GM23248 (cell line): Measurements from ENCODE around the gene WDR48. TPM values are rescaled to one million over a fixed set of nuclear protein-coding genes. Genes with fewer than 3 reads are reported as not detected.

Experiments used
- DNase-seq: peaks from one replicate; pipeline ENCODE4 v3.0.0-alpha.2; 2015
- H2AFZ ChIP-seq: fragments of 200-600 bp; sonication (generic); 2 replicates; pipeline ENCODE4 v1.6.1; 2016; ENCODE audit warnings: antibody characterized with exemption
- H3F3A ChIP-seq: fragments of 200-600 bp; sonication (generic); 2 replicates; pipeline ENCODE4 v1.6.1; 2016; ENCODE audit warnings: mild to moderate bottlenecking, antibody characterized with exemption, mixed run types; ENCODE audit not compliant: insufficient read depth
- H3K27ac ChIP-seq: fragments of 200-600 bp; sonication (generic); 2 replicates; pipeline ENCODE4 v1.5.1; 2016; ENCODE audit warnings: mild to moderate bottlenecking
- H3K27me3 ChIP-seq: fragments of 200-600 bp; sonication (generic); replicated peaks from 2 replicates; pipeline ENCODE4 v1.6.1; 2016; ENCODE audit warnings: mild to moderate bottlenecking; ENCODE audit not compliant: insufficient read depth
- H3K36me3 ChIP-seq: fragments of 200-600 bp; sonication (generic); 2 replicates; pipeline ENCODE4 v1.6.1; 2016; ENCODE audit warnings: low read depth, mild to moderate bottlenecking
- H3K4me1 ChIP-seq: fragments of 200-600 bp; sonication (generic); 2 replicates; pipeline ENCODE4 v1.6.1; 2016; ENCODE audit warnings: mild to moderate bottlenecking; ENCODE audit not compliant: insufficient read depth
- H3K4me2 ChIP-seq: fragments of 200-600 bp; sonication (generic); one replicate; pipeline ENCODE4 v1.6.1; 2016; ENCODE audit warnings: mild to moderate bottlenecking; ENCODE audit not compliant: unreplicated experiment
- H3K4me3 ChIP-seq: fragments of 200-600 bp; sonication (generic); 2 replicates; pipeline ENCODE4 v1.5.1; 2016; ENCODE audit warnings: mild to moderate bottlenecking
- H3K79me2 ChIP-seq: fragments of 200-600 bp; sonication (generic); 2 replicates; pipeline ENCODE4 v1.6.1; 2016; ENCODE audit warnings: mild to moderate bottlenecking; ENCODE audit not compliant: insufficient read depth
- H3K9ac ChIP-seq: fragments of 200-600 bp; sonication (generic); 2 replicates; pipeline ENCODE4 v1.6.1; 2016; ENCODE audit warnings: mild to moderate bottlenecking
- H3K9me2 ChIP-seq: fragments of 200-600 bp; sonication (generic); 2 replicates; pipeline ENCODE4 v1.6.1; 2016; ENCODE audit warnings: mixed run types, mild to moderate bottlenecking, moderate library complexity; ENCODE audit not compliant: insufficient read depth
- H3K9me3 ChIP-seq: fragments of 200-600 bp; sonication (generic); one replicate; pipeline ENCODE4 v1.6.1; 2017; ENCODE audit warnings: low read depth
- H4K20me1 ChIP-seq: fragments of 200-600 bp; sonication (generic); 2 replicates; pipeline ENCODE4 v1.6.0; 2016; ENCODE audit not compliant: insufficient read depth
- EZH2 ChIP-seq: fragments of 200-600 bp; sonication (generic); IDR thresholded peaks from 2 replicates; pipeline ENCODE4 v1.6.1; 2018; ENCODE audit warnings: antibody characterized with exemption, mild to moderate bottlenecking; ENCODE audit not compliant: insufficient read depth, poor library complexity, severe bottlenecking
- EZH2phosphoT487 ChIP-seq: fragments of 200-600 bp; sonication (generic); IDR thresholded peaks from 2 replicates; pipeline ENCODE4 v1.6.1; 2018; ENCODE audit warnings: antibody characterized with exemption, moderate library complexity, mild to moderate bottlenecking, low read depth; ENCODE audit not compliant: insufficient read depth
- WGBS, 2 experiments: methylation state at CpG; one replicate each; pipeline ENCODE4 v1.1.6; 2015 to 2017; ENCODE audit warnings: low lambda C conversion rate in 2 of 2, low coverage in 1 of 2; ENCODE audit errors: missing lambda C conversion rate in 2 of 2; 5-methylcytosine and 5-hydroxymethylcytosine counted together
- in situ Hi-C: fragments of 300-500 bp; cut with MboI; formaldehyde crosslinking; loops from 2 replicates; pipeline ENCODE4 v1.15.0; 2020
- polyA plus RNA-seq: library from polyadenylated mRNA; unstranded; fragments of >200 nt; fragmentation: Nextera tagmentation; extraction: Ambion mirVana; gene quantifications from 2 replicates; pipeline ENCODE4 v1.2.1, GENCODE V29; 2016
- total RNA-seq: library from RNA; depleted of rRNA; stranded (reverse); fragments of >200 nt; shearing (Covaris generic); gene quantifications from 2 replicates; pipeline ENCODE4 v1.2.3, GENCODE V29; 2014

WDR48 gene
- total and polyA plus RNA-seq, 2 experiments from 2014 or later = 25.7 to 29.7 TPM

DNA sequence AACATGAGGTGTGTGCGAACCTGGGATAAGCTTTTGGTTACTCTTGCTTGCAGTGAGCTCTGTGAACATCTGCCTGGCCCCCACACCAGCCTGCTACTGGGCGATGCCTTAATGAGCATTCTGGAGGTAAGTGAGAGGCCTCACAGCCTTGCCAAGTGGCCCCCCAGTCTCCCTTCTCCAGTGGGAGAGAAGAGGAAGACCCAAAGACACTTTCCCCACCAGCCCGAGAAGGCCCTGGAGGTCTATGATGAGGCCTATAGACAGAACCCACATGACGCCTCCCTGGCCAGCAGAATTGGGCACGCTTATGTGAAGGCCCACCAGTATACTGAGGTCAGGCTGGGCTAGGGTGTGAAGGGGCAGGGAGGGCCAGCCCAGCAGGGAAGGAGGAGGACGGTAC, 78.2 kb downstream of the WDR48 start:
- Histone ChIP-seq H3F3A (0 out of 2 replicates have a peak, but pooled peaks cover 8% of the 10 kb centered on the region), H3K79me2 (no peaks in the 10 kb centered on the region), H3K9ac (no peak overlapping the region), H3K4me3 (no peak overlapping the region), H3K9me2 (no peaks in the 10 kb centered on the region), H2AFZ (no peak overlapping the region), H4K20me1 (no peaks in the 10 kb centered on the region), H3K9me3 (no peaks in the 10 kb centered on the region), H3K4me1 (peaks cover 8% of the 10 kb centered on the region), H3K27ac (no peak overlapping the region), H3K27me3 (no peaks in the 10 kb centered on the region), H3K36me3 (no peaks in the 10 kb centered on the region), H3K4me2 (no peak overlapping the region)
- DNase-seq = no peak
- in situ Hi-C loops = no loop called here
- TF ChIP-seq EZH2phosphoT487 (no peak), EZH2 (no peak)
- WGBS, 2 experiments = 90 to 91% methylated on average over 6 of the region's 6 CpGs

GRCh38 chr3:39130693-39131265, 79.0 kb downstream of the WDR48 start:
- H3K4me3 ChIP-seq = no peak overlapping the region
- no peak for DNase-seq

DNA sequence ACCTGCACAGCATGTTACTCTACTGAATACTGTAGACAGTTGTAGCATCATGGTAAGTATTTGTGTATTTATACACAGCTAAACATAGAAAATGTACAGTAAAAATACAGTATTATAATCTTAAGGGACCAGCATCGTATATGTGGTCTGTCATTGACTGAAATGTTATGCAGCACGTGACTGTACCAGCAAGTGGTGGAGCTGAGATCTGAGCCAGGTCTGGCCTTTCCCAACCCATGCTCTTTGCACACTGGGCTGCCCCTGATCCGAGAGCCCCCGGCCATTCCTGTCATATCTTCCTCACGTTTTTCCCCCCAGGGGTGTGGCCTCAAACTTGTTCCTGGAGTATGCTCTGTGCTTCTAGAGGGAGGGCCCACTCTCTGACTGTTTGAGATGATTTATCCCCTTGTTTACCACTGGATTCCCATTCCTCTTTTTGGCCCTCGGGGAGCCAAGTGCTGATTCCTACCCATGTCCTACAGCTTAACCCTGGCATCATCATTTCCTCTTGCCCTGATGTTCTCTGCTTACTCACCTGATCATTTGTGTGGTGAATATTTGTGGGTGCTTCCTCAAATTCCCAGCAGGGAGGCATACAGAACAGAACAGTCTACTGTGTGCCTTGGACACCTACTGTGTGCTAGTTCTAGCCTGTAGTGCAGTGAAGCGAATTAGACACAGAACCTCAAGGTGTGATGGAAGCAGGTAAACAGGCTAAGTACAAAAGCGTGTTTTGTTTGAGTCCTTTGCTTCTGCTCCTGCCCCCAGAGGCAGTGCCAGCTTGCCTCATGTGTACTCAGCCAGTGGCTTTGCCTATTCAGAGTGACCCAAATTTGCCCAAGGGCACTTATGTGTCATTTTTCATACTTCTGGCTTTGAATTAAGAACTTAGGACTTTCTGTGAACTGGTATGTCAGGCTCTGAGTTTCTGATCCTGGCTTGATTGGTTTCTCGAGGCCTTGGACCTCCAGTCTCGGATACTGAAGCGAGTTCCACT, 80.6 kb downstream of the WDR48 start:
- H4K20me1 ChIP-seq = no peaks in the 10 kb centered on the region
- H2AFZ ChIP-seq = no peak overlapping the region
- TF ChIP-seq EZH2 (no peak), EZH2phosphoT487 (no peak)
- DNase-seq = no peak
- no peak overlapping the region for H3K9ac ChIP-seq
- H3F3A ChIP-seq = no peaks in the 10 kb centered on the region
- H3K9me2 ChIP-seq = no peaks in the 10 kb centered on the region
- H3K4me3 ChIP-seq = no peak overlapping the region
- in situ Hi-C loops = no loop called here
- no peaks in the 10 kb centered on the region for H3K9me3 ChIP-seq
- no peak overlapping the region for H3K27ac ChIP-seq
- no peaks in the 10 kb centered on the region for H3K79me2 ChIP-seq
- H3K27me3 ChIP-seq = no peaks in the 10 kb centered on the region
- no peak overlapping the region for H3K4me2 ChIP-seq
- H3K36me3 ChIP-seq = no peaks in the 10 kb centered on the region
- no peaks in the 10 kb centered on the region for H3K4me1 ChIP-seq
- WGBS, 2 experiments = 80 to 82% methylated on average over 11 of the region's 11 CpGs

More at GRCh38 chr3:39130693-39131265, 79.0 kb downstream of the WDR48 start:
- Histone ChIP-seq H3K4me2 (no peak overlapping the region), H3F3A (0 out of 2 replicates have a peak, but pooled peaks cover 4% of the 10 kb centered on the region), H3K9ac (no peak overlapping the region), H4K20me1 (no peaks in the 10 kb centered on the region), H3K79me2 (no peaks in the 10 kb centered on the region), H3K9me3 (no peaks in the 10 kb centered on the region), H3K27ac (no peak overlapping the region), H3K9me2 (no peaks in the 10 kb centered on the region), H2AFZ (no peak overlapping the region), H3K27me3 (no peaks in the 10 kb centered on the region), H3K36me3 (no peaks in the 10 kb centered on the region), H3K4me1 (peaks cover 4% of the 10 kb centered on the region)
- 90 to 96% methylated on average over 3 of the region's 3 CpGs for WGBS, 2 experiments
- in situ Hi-C loops = no loop called here
- TF ChIP-seq EZH2phosphoT487 (no peak), EZH2 (no peak)

DNA sequence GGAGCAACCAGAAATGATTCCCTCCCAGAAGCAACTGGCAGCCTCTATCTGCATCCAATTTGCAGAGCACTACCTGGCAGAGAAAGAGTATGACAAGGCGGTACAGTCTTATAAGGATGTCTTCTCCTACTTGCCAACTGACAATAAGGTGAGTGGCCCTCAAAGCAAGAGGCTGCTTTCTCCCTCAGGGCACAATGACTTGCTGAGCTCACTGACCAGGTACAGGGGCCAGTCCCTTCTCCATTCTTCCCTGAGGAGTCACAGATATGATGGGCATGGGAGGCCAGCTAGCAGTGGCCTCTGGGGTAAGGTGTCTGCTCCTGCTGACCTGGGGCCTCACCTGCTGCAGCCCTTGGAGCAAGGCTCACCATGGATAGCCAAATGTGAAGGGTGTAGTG, 81.3 kb downstream of the WDR48 start:
- Histone ChIP-seq H3K9me3 (no peaks in the 10 kb centered on the region), H3K27ac (no peak overlapping the region), H3F3A (no peaks in the 10 kb centered on the region), H4K20me1 (no peaks in the 10 kb centered on the region), H3K4me3 (no peak overlapping the region), H3K9me2 (no peaks in the 10 kb centered on the region), H3K27me3 (no peaks in the 10 kb centered on the region), H3K4me2 (no peak overlapping the region), H2AFZ (no peak overlapping the region), H3K9ac (no peak overlapping the region), H3K79me2 (no peaks in the 10 kb centered on the region), H3K36me3 (no peaks in the 10 kb centered on the region), H3K4me1 (no peaks in the 10 kb centered on the region)
- TF ChIP-seq EZH2 (no peak), EZH2phosphoT487 (no peak)
- 90 to 100% methylated on average over 1 of the region's 1 CpG for WGBS, 2 experiments
- in situ Hi-C loops = no loop called here
- DNase-seq = no peak
